ENCODE results near the gene CLDN11. TPM values are rescaled to one million over a fixed set of nuclear protein-coding genes. Genes with fewer than 3 reads are reported as not detected.

The CLDN11 gene
- 1.7 and 2.4 TPM in 2 replicates for total RNA-seq
- long read RNA-seq = 0 reads

DNA sequence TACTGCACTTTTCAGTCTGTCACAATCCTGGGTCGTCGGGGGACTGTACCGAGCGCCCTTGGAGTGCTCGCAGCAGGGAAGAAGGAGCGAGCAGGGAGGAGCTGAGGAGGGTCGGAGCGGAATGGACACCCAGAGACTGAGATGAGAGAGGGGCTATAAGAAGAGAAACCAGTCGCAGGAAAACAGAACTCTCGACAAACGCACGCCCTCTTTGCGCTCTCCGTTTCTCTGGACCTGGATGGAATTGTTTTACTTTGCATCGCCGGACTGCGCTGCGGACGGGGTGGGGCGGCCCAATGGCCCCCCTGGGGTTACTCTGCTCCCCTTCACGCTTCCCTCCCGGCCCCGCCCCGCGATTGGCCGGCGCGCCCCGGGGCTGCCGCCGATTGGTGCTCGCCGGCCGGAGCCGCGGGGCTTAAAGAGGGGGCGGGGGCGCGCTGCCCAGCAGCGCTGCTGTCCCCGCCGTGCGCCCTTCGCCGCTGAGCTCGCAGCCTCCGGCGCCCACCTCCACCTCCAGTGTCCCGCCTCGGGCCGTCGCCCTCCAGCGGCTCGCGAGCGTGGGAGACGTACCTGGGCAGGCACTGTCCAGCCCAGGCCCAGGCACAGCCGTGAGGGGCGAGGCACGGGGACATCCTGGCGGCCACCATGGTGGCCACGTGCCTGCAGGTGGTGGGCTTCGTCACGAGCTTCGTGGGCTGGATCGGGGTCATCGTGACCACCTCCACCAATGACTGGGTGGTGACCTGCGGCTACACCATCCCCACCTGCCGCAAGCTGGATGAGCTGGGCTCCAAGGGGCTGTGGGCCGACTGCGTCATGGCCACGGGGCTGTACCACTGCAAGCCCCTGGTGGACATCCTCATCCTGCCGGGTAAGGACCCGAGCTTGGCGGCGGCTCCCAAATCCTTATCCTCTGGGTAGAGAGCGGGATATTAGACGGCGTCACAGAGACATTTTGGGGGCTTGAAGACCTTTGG, at the start of gene CLDN11:
CLDN11 (plus strand) TSS at position 447 of the 977 bp plus-strand sequence; CDS start at position 646, 199 bp downstream.
- Mint-ChIP-seq H3K9me3 (ENCODE audit: low read depth) (no peaks in the 10 kb centered on the region), H3K4me3 (ENCODE audit: low read depth) (peak within 1 kb of the TSS; percentile 77), H3K4me1 (ENCODE audit: low read depth) (peaks cover 5% of the 10 kb centered on the region), H3K27me3 (peaks cover 48% of the 10 kb centered on the region), H3K36me3 (ENCODE audit: insufficient read depth) (no peaks in the 10 kb centered on the region), H3K27ac (no peak within 1 kb of the TSS)
- TF ChIP-seq, protein P1, sequence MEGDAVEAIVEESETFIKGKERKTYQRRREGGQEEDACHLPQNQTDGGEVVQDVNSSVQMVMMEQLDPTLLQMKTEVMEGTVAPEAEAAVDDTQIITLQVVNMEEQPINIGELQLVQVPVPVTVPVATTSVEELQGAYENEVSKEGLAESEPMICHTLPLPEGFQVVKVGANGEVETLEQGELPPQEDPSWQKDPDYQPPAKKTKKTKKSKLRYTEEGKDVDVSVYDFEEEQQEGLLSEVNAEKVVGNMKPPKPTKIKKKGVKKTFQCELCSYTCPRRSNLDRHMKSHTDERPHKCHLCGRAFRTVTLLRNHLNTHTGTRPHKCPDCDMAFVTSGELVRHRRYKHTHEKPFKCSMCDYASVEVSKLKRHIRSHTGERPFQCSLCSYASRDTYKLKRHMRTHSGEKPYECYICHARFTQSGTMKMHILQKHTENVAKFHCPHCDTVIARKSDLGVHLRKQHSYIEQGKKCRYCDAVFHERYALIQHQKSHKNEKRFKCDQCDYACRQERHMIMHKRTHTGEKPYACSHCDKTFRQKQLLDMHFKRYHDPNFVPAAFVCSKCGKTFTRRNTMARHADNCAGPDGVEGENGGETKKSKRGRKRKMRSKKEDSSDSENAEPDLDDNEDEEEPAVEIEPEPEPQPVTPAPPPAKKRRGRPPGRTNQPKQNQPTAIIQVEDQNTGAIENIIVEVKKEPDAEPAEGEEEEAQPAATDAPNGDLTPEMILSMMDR (IDR thresholded peaks at IDR 0.05; ENCODE audit: unreplicated experiment) = peak; percentile 17
- DNase-seq (ENCODE audit: low spot score, unreplicated experiment) = no peak

DNA sequence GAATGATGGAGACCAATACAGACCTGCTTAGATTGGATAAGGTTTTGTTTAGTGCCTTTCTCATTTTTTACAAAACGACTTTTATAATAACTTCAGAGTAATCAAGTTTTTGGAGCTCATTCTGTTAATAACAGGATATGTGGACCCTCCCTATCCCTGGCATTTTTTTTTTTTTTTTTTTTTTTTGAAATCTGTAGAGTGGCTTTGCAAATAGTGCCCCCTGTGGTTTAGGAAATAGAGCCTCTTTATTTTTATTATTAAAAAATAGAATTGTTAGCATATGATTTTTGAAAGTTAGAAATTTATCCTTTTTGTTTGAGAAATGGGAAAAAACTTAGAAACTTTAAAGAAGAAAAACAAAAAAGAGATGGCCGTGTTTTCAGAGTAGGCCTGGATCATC, 49.7 kb upstream of the CLDN11 start:
- Mint-ChIP-seq H3K9me3 (ENCODE audit: low read depth) (no peaks in the 10 kb centered on the region), H3K4me1 (ENCODE audit: low read depth) (peaks cover 7% of the 10 kb centered on the region), H3K36me3 (ENCODE audit: insufficient read depth) (peaks cover 20% of the 10 kb centered on the region), H3K27me3 (no peaks in the 10 kb centered on the region), H3K27ac (no peak overlapping the region), H3K4me3 (ENCODE audit: low read depth) (no peak overlapping the region)
- TF ChIP-seq, protein P1 (IDR thresholded peaks at IDR 0.05; ENCODE audit: unreplicated experiment) = peak; percentile 38
- no peak for DNase-seq (ENCODE audit: low spot score, unreplicated experiment)

DNA sequence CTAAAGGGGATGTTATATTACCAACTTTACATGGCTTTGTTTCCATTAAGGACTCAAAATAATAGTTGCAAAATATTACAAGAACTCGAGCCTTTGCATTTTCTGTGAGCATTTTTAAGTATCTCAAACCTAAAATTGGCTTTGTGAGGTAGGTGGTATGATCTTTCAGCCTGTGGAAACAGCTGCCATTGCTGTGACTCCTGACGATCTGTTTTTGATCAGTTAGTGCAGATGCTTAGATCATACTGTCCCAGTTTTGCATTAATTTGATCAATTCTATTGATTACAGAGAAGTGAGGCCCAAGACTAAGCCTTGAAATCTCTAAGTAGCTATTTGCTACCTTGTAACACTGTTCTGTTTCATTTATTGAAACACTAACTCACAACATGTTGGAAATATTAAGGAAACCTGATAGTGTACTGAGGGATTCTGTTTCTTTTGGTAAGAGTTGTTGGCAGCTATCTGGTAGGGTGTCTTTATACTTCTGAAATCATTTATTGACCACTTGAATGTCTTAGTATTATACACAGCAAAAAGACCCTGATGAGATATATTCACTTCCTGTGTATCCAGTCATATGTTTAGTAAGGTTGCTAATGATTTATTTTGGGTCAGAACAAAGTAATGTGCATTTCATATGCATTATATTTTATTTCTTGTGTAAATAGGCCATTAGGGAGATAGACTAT, 46.3 kb upstream of the CLDN11 start:
- Mint-ChIP-seq H3K9me3 (ENCODE audit: low read depth) (no peaks in the 10 kb centered on the region), H3K4me3 (ENCODE audit: low read depth) (no peak overlapping the region), H3K4me1 (ENCODE audit: low read depth) (no peaks in the 10 kb centered on the region), H3K27ac (no peak overlapping the region), H3K36me3 (ENCODE audit: insufficient read depth) (peaks cover 10% of the 10 kb centered on the region), H3K27me3 (no peaks in the 10 kb centered on the region)
- TF ChIP-seq, protein P1 (IDR thresholded peaks at IDR 0.05; ENCODE audit: unreplicated experiment) = no peak
- DNase-seq (ENCODE audit: low spot score, unreplicated experiment) = no peak

DNA sequence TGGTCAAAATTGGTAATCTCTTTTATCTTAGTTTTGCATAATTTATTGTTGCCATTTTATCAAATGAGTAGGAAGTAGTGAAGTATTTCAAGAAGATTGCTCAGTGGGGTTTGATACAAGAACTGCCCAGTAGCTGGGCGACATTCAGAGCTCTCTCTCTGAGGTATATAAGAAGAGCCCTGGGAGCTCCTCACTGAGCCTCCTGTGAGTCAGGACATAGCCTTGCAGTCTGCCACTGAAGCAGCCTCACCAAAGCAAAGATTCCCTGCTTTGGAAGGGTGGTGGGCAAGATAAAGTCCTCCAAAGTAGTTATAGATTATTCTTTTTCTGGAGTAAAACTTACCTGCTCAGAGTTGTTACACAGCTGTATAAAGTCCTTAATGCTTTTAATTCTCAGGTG, 35.1 kb upstream of the CLDN11 start:
- peaks cover 2% of the 10 kb centered on the region for H3K9me3 Mint-ChIP-seq (ENCODE audit: low read depth)
- peaks cover 39% of the 10 kb centered on the region for H3K36me3 Mint-ChIP-seq (ENCODE audit: insufficient read depth)
- no peaks in the 10 kb centered on the region for H3K27me3 Mint-ChIP-seq
- H3K4me1 Mint-ChIP-seq (ENCODE audit: low read depth) = no peaks in the 10 kb centered on the region
- H3K27ac Mint-ChIP-seq = no peak overlapping the region
- TF ChIP-seq, protein P1 (IDR thresholded peaks at IDR 0.05; ENCODE audit: unreplicated experiment) = no peak
- H3K4me3 Mint-ChIP-seq (ENCODE audit: low read depth) = no peak overlapping the region
- DNase-seq (ENCODE audit: low spot score, unreplicated experiment) = no peak

DNA sequence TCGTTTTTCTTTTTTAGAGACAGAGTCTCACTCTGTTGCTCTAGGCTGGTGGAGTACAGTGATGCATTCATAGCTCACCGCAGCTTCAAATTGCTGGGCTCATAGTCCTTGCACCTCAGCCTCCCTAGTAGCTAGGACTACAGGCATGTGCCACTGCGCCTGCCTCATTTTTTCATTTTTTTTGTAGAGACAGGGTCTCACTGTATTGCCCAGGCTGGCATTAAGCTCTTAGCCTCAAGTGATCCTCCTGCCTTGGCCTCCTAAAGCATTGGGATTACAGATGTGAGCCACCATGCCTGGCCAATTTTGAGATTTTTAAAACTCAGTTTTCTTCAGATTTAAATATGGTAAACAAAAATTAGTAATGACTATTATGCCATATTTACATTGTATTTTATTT, 32.2 kb upstream of the CLDN11 start:
- no peak for DNase-seq (ENCODE audit: low spot score, unreplicated experiment)
- TF ChIP-seq, protein P1 (IDR thresholded peaks at IDR 0.05; ENCODE audit: unreplicated experiment) = no peak
- H3K36me3 Mint-ChIP-seq (ENCODE audit: insufficient read depth) = peaks cover 45% of the 10 kb centered on the region
- peaks cover 2% of the 10 kb centered on the region for H3K9me3 Mint-ChIP-seq (ENCODE audit: low read depth)
- H3K4me3 Mint-ChIP-seq (ENCODE audit: low read depth) = no peak overlapping the region
- no peaks in the 10 kb centered on the region for H3K4me1 Mint-ChIP-seq (ENCODE audit: low read depth)
- H3K27ac Mint-ChIP-seq = no peak overlapping the region
- no peaks in the 10 kb centered on the region for H3K27me3 Mint-ChIP-seq
